ENCODE results near the gene RNPEPL1.

GRCh38 chr2:240578110-240578450 is 9.8 kb downstream of the RNPEPL1 start:
- TF ChIP-seq, protein P1, sequence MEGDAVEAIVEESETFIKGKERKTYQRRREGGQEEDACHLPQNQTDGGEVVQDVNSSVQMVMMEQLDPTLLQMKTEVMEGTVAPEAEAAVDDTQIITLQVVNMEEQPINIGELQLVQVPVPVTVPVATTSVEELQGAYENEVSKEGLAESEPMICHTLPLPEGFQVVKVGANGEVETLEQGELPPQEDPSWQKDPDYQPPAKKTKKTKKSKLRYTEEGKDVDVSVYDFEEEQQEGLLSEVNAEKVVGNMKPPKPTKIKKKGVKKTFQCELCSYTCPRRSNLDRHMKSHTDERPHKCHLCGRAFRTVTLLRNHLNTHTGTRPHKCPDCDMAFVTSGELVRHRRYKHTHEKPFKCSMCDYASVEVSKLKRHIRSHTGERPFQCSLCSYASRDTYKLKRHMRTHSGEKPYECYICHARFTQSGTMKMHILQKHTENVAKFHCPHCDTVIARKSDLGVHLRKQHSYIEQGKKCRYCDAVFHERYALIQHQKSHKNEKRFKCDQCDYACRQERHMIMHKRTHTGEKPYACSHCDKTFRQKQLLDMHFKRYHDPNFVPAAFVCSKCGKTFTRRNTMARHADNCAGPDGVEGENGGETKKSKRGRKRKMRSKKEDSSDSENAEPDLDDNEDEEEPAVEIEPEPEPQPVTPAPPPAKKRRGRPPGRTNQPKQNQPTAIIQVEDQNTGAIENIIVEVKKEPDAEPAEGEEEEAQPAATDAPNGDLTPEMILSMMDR (IDR thresholded peaks at IDR 0.05): no peak
- TF ChIP-seq POLR2A (IDR thresholded peaks at IDR 0.05): no peak
- TF ChIP-seq EP300 (IDR thresholded peaks at IDR 0.05): no peak
